Measurements from ENCODE around the gene PARN.
"Not testable (repeated sequence)": the region's sequence is repeated elsewhere in the genome, so short reads cannot be mapped to it uniquely, and the experiment has no call there.

- not testable (repeated sequence) for TF ChIP-seq CTCF (conservative IDR thresholded peaks at IDR 0.05); ZFX (IDR thresholded peaks at IDR 0.05)
Measured at GRCh38 chr16:14395710-14396304, 234.3 kb downstream of the PARN start.

Measured in C4-2B (cell line).